Pancreas (tissue), 10 donors: ENCODE measurements around the gene GPR171. TPM values are rescaled to one million over a fixed set of nuclear protein-coding genes. Genes with fewer than 3 reads are reported as not detected.
"Not testable (repeated sequence)": the region's sequence is repeated elsewhere in the genome, so short reads cannot be mapped to it uniquely, and the experiment has no call there.

Experiments used
- ATAC-seq, 4 donors: fragments of 200-7000 bp; cut with Tn5 transposase; one replicate each; pipeline versions ENCODE4 v1.8.0 to v1.9.1; 2020; ENCODE audit warnings: mild to moderate bottlenecking in 4 of 4, moderate library complexity in 4 of 4
- DNase-seq, 6 donors: peaks; one replicate each; pipeline ENCODE4 v3.0.0-alpha.2; 2020
- FAIRE-seq: peaks from 2 replicates; lab custom pipeline; 2012; peaks lifted over from hg19 to GRCh38; lab: Jason Lieb, UNC
- H3K27ac ChIP-seq, 4 donors: fragments of 200-600 bp; sonication (generic); 1 replicate in 3 of 4; 2 replicates in 1 of 4; pipeline versions ENCODE4 v1.5.0 to v1.8.0; 2020
- H3K27me3 ChIP-seq, 4 donors: fragments of 200-600 bp; one replicate each; pipeline ENCODE4 v1.8.0; 2021
- H3K36me3 ChIP-seq, 3 donors: fragments of 200-600 bp; sonication (generic) in 1 of 3; one replicate each; pipeline versions ENCODE4 v1.5.0 to v1.8.0; 2020 to 2021
- H3K4me1 ChIP-seq, 3 donors: fragments of 200-600 bp; one replicate each; pipeline ENCODE4 v1.8.0; 2021
- H3K4me3 ChIP-seq, 4 donors: fragments of 200-600 bp; sonication (generic) in 2 of 4; one replicate each; pipeline versions ENCODE4 v1.5.0 to v1.8.0; 2020 to 2021
- H3K9me3 ChIP-seq, 4 donors: fragments of 200-600 bp; one replicate each; pipeline ENCODE4 v1.8.0; 2021
- CTCF ChIP-seq, 4 donors: fragments of 200-600 bp; sonication (generic) in 3 of 4; IDR thresholded peaks; one replicate each; pipeline versions ENCODE4 v1.5.0 to v1.8.0; 2021; ENCODE audit warnings: antibody characterized with exemption in 4 of 4
- WGBS, 2 donors: extraction: QIAGEN DNeasy Blood & Tissue Kit; methylation state at CpG; one replicate each; pipeline ENCODE4 v1.1.7; 2013; 5-methylcytosine and 5-hydroxymethylcytosine counted together
- intact Hi-C, 3 donors: fragments of 100-400 bp; cut with DNase I; formaldehyde crosslinking; loops; one replicate each; pipeline versions ENCODE4 v1.11.1 to v1.14.2; 2022
- polyA plus RNA-seq, 2 donors: library from polyadenylated mRNA; stranded (reverse); fragments of 200-250 nt; gene quantifications; one replicate each; pipeline ENCODE4 v1.2.3, GENCODE V29; 2013
- total RNA-seq, 6 donors: library from RNA; stranded (reverse); fragmentation: NEBNext Ultra II Directional in 4 of 6; extraction: Animal tissue kit (Norgen Biotek cat#: 25700) in 4 of 6; gene quantifications; one replicate each; pipeline versions ENCODE4 v1.2.1 to v1.2.4, GENCODE V29; 2021 to 2023
- donor health status: healthy with polysubstance abuse.
- donor health status: DM: no; HTN: no; CAD: no; lungs with moderate emphysema.
- donor health status: DM: no; HTN: no; CAD: no.
- donor health status: control.
- donor health status: control.
- donor health status: Bipolar disorder and iron deficiency.
- donor health status: DM: yes; HTN: yes; CAD: no.
- donor health status: DM: no; HTN: no; CAD: no.
- donor health status: DM: no; HTN: no; CAD: no.
- donor health status: DM: yes; HTN: yes; CAD: no.

Gene GPR171
- total and polyA plus RNA-seq, 8 donors: 0.12 to 0.92 (median 0.19) TPM; not detected in 2

GRCh38 chr3:151178208-151178845 is 24.7 kb downstream of the GPR171 start:
- Histone ChIP-seq H3K4me1 (no peaks in the 10 kb centered on the region), H3K9me3 (no peaks in the 10 kb centered on the region), H3K4me3 (no peak overlapping the region), H3K36me3 (no peaks in the 10 kb centered on the region), H3K27me3 (no peaks in the 10 kb centered on the region), H3K27ac (no peak overlapping the region)
- FAIRE-seq (no peak), ATAC-seq (peak in 2 of 4 donors; percentile 69 to 70), DNase-seq (no peak)
- intact Hi-C loops: no loop called here
- WGBS, 2 donors: 29 to 31% methylated on average over 2 of the region's 2 CpGs
- no peak for TF ChIP-seq CTCF (IDR thresholded peaks at IDR 0.05)

DNA sequence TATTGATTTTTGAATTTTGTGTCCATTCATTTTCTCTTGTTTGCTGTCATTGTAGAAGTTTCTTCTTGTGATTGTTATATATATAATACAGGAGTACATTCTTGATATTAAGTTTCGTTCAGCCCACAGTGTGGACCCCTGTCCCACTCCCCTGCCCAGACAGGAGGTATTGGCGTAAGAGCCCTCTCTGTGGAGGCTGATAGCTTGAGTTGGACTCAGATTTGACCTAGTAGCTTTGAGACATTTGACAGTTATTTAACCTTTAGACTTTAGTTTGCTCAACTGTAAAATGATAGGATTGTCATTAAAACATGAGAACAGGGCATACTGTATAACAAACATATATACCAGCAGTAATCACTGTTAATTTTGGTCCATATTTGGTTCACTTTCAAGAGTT is 27.1 kb downstream of the GPR171 start:
- no peaks in the 10 kb centered on the region for H3K4me1 ChIP-seq
- H3K4me3 ChIP-seq: no peak overlapping the region
- no peak for FAIRE-seq
- no peak overlapping the region for H3K27ac ChIP-seq
- no peak for DNase-seq
- H3K27me3 ChIP-seq: no peaks in the 10 kb centered on the region
- intact Hi-C loops: no loop called here
- no peak for TF ChIP-seq CTCF (IDR thresholded peaks at IDR 0.05)
- no peaks in the 10 kb centered on the region for H3K9me3 ChIP-seq
- H3K36me3 ChIP-seq: no peaks in the 10 kb centered on the region
- ATAC-seq: no peak
- 85 to 92% methylated on average over 2 of the region's 2 CpGs for WGBS, 2 donors

GRCh38 chr3:151174351-151174750 is 28.7 kb downstream of the GPR171 start:
- Histone ChIP-seq H3K9me3 (no peaks in the 10 kb centered on the region), H3K36me3 (no peaks in the 10 kb centered on the region), H3K4me3 (no peak overlapping the region), H3K4me1 (no peaks in the 10 kb centered on the region), H3K27ac (no peak overlapping the region), H3K27me3 (no peaks in the 10 kb centered on the region)
- 35 to 36% methylated on average over 2 of the region's 2 CpGs for WGBS, 2 donors
- intact Hi-C loops: no loop called here
- no peak for FAIRE-seq
- no peak for DNase-seq
- TF ChIP-seq CTCF (IDR thresholded peaks at IDR 0.05): no peak
- no peak for ATAC-seq

DNA sequence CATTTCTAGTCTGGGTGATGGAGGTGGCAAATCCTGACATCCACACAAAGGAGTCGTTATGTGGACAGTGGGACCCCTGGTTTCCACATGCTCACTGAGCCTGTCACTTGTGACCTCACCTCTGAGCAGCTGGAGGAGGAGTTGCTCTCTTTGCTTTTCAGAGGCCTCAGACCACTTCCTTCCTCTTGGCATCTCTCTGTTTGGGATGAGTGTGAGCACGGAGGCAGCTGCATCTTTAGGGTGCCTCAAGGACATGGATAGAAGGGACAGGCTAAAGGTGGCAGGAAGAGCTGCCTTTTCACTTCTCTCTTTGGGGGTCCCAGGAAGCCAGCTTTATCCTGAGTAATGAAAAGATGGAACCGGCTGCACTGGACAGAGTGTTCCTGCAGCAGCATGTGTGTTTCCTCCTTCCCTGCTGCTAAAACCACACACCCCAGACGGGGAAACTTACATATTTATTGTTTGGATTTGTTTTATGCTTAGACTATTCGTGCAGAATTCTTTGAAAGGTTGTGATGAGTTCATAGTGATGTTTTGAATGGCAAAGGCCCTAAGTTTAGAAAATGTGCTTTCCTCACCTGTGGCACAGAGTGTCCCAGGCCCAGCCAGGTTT is 31.8 kb downstream of the GPR171 start:
- DNase-seq (no peak), ATAC-seq (peak in 1 of 4 donors; percentile 37), FAIRE-seq (no peak)
- Histone ChIP-seq H3K27ac (no peak overlapping the region), H3K4me3 (no peak overlapping the region), H3K9me3 (no peaks in the 10 kb centered on the region), H3K4me1 (no peaks in the 10 kb centered on the region), H3K36me3 (no peaks in the 10 kb centered on the region), H3K27me3 (no peaks in the 10 kb centered on the region)
- intact Hi-C loops: no loop called here
- 62 to 67% methylated on average over 5 of the region's 5 CpGs for WGBS, 2 donors
- no peak for TF ChIP-seq CTCF (IDR thresholded peaks at IDR 0.05)

- not testable (repeated sequence) for H3K4me3 ChIP-seq, FAIRE-seq, H3K4me1 ChIP-seq, H3K9me3 ChIP-seq, H3K36me3 ChIP-seq, H3K27me3 ChIP-seq, H3K27ac ChIP-seq
- ATAC-seq (peak in 3 of 4 donors; percentile 42 to 73 (median 69)), DNase-seq (peak in 1 of 6 donors; percentile 43)
- WGBS, 2 donors: 78% methylated on average over 9 of the region's 9 CpGs
- intact Hi-C loops: loop anchor here in 1 of 3 donors (5.0 kb wide), 1 partner anchor 112 kb away; no protein-coding TSS in a partner anchor
These were observed 32.9 kb downstream of the GPR171 start for GRCh38 chr3:151169948-151170679.
